Hepatocyte (in vitro differentiated cells): ENCODE measurements around the gene KLK10.

Source experiments
- EZH2 ChIP-seq: fragments of 200-600 bp; sonication (generic); IDR thresholded peaks from 2 replicates; pipeline ENCODE4 v1.6.1; 2016; ENCODE audit warnings: antibody characterized with exemption, mild to moderate bottlenecking, borderline replicate concordance
- TF ChIP-seq, protein P1 (sequence below): fragments of 200-600 bp; sonication (generic); IDR thresholded peaks from 2 replicates; pipeline ENCODE4 v1.5.1; 2016; ENCODE audit warnings: antibody characterized with exemption, mild to moderate bottlenecking; ENCODE audit not compliant: poor library complexity

DNA sequence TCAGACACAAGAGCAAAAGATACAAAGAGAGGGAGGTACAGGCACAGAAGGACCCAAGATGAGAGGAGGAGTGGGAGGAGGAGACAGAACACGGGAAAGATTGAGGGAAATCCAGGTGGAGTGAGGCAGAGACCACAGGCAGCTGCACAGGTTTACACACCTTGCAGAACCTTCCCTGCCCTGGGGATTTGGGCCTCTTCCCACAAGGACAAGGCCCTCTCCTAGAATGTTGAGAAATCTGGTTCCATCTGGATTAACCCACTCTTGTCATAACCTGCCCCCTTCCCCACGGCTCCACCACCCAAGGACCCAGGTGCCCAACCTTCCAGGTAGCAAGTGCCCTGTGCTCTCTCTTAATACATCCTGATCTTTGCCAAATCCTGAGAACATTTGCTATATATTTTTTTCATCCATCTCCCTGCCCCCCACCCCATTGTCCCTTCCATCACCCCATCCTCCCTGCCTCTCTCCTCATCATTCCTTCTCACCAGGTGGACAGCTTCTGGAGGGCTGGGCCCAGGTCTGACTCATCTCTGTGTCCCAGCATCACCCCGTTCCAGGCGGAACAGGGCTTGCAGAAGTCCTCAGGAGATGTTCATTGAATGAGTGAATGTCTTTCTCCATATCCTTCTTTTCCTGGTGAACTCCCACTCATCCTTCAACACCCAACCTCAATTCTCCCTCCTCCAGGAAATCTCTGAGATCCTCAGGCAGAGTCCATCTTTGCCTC, 9.3 kb downstream of the KLK10 start:
- TF ChIP-seq, protein P1, sequence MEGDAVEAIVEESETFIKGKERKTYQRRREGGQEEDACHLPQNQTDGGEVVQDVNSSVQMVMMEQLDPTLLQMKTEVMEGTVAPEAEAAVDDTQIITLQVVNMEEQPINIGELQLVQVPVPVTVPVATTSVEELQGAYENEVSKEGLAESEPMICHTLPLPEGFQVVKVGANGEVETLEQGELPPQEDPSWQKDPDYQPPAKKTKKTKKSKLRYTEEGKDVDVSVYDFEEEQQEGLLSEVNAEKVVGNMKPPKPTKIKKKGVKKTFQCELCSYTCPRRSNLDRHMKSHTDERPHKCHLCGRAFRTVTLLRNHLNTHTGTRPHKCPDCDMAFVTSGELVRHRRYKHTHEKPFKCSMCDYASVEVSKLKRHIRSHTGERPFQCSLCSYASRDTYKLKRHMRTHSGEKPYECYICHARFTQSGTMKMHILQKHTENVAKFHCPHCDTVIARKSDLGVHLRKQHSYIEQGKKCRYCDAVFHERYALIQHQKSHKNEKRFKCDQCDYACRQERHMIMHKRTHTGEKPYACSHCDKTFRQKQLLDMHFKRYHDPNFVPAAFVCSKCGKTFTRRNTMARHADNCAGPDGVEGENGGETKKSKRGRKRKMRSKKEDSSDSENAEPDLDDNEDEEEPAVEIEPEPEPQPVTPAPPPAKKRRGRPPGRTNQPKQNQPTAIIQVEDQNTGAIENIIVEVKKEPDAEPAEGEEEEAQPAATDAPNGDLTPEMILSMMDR: no peak
- no peak for TF ChIP-seq EZH2
